IPS DF 4.7 (cell line): ENCODE data around the gene PIK3CB.

Source experiments
- DNase-seq: peaks from one replicate; pipeline ENCODE4 v3.0.0-alpha.2; 2013; ENCODE audit warnings: low spot score; ENCODE audit errors: extremely low read depth

PIK3CB gene

DNA sequence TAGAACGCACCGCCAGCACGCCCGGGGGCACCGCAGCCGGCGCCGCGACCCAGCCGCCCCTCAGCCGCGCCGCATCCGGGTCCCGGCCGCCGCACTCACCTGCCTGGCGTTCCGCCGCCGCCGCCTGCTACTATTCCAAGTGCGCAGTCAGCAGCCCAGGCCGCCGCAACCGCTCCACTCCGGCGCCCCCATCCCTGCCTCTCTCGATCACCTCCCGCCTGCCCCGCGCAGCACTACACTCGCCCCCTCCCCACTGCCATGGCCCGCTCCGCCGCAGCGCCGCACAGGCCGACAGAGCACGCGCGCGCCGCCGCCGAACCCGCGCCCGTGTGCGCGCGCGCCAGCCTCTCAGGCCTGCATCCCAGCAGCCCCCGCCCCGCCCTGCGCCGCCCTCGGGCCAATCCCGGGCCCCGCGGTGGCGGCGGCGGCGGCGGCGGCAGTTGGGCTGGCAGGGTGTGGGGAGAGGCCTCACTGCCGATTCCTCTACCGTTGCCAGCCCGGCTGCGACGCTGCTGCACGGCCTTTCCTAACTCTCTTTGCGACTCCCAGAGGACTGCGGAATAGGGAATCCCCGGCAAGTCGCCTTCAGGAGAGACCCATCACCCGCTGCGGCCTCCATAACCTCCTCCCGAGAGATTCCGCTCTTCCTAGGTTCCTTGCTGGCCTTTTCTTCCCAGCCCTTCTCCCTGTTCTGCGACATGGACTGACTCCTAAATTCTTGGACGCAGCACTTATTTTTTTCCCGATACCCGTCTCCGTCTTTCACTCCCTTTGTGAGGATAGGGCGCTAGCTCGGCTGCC, at the start of gene PIK3CB:
Gene PIK3CB, minus strand, starts transcription at position 333 of the 801 bp plus-strand sequence. CDS start 75,585 bp downstream, outside the sequence.
- no peak for DNase-seq

DNA sequence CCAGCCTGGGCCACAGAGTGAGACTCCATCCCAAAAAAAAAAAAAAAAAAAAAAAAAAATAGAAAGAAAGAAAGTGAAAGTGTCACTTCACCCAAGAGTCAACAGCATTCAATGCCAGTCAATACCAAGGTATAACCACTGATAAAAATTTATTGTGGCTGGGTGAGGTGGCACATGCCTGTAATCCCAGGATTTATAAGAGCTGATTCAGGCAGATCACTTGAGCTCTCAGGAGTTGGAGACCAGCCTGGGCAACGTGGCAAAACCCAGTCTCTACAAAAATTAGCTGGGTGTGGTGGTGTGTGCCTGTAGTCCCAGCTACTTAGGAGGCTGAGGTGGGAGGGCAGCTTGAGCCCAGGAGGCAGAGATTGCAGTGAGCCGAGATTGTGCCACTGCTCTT, 46.5 kb upstream of the PIK3CB start:
- no peak for DNase-seq

DNA sequence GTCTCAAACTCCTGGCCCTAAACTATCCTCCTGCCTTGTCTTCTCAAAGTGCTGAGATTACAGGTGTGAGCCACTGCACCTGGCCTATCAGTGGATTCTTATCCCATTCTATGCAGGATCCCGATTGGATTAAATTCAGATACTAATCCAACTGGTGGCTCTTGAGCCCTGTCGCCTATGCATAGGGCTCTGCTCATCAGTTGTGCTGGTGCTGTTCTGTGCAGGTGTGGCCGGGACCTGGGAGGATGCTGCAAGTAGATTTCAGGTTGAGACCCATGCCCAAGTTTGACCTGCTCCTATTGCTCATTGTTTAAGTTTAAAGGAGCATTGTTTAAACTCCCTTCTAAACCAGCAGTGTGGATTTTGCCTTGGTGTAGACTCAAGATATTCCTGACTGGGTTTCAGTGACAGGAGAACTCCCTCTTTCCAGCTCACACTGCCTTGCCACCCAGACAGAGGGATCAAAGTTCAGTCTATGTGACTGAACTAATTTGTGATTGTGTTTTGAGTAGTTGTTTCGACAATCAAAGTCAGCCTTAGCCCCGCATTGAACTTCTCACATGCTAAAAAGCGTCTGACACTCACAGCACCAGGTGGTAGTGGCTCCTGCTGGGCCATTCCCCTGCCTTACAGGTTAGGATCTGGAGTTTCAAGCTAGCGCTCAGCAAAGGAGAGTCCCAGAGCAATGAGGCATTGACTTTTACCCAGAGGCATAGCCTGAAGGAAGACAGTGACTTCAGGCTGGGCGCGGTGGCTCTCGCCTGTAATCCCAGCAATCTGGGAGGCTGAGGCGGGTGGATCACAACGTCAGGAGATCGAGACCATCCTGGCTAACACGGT, 45.0 kb upstream of the PIK3CB start:
- DNase-seq, result no peak

DNA sequence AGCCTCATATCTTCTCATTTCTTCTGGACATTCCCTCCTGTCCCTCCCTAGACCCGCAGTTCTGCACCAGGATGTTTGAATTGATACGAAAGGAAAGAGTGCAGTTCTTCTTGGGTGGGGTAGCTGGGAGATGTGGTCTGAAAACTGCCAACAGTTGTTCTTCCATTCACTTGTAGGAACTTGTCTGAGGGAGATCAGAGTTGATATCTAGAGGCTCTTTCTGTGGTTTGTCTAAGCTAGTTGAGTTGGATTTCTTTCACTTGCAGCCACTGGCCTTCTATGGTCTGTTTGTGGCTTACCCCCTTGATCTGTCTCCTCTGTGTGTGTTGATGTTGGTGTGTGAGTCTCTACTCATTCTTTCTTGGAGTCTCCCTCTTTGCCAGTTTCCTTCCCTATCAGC, 42.5 kb upstream of the PIK3CB start:
- DNase-seq, result no peak

DNA sequence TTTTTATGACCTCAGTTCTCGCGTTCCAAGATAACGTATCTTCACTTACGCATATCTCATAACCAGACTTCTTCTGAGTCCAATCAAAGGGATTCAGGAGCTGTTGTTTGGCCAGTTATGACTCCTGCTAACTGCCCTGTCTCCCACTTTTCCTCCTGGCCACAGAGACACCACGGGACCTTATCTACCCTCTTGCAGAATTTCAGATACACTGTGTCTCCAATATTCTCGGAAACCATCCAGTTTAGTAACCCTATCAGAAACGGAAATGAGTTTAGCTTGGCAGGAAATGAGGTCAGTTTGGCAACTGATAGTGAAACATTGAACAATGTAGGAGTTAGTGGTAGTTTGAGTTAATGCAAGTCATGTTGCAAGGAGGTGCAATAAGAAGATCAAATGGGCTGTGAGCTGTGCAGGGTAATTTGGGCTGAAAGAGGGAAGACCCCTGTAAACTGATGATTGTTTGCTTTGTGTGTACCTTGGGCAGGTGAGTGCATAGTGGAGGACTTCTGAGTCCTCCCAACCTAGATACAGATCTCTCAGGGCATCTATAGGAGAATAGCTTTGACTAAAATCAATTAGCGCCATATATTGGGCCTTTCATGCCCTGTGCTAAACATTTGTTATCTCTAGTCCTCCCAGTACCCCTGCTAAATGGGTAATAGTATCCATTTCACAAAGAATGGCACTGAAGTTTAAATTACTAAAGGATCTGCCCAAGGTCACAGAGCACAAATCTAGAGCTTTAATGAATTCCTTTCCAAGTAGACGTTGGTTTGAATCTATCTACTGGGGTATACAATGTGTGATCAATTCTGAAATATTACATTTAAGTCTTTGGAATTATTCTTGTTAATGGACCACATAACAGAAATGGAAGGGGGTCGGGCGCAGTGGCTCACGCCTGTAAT, 41.3 kb upstream of the PIK3CB start:
- DNase-seq, result no peak

DNA sequence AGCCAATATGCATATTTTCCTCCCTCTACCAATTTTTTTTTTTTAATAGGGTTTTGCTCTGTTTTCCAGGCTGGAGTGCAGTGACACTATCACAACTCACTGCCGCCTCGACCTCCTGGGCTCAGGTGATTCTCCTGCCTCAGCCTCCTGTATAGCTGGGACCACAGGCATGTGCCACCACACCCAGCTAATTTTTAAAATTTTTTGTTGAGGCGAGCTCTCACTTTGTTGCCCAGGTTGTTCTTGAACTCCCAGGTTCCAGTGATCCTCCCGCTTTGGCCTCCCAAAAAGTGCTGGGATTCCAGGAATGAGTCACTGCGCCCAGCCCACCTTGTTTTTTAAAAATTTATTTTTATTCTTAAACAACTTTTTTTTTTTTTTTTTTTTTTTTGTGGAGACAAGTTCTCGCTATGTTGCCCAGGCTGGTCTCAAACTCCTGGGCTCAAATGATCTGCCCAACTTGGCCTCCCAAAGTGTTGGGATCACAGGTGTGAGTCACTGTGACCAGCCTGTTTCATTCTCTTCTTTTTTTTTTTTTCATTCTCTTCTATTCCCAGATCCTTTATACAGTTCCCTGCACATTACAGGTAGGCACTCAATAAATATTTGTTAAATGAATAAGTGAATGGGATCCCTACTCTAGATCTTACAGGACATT, 40.5 kb upstream of the PIK3CB start:
- DNase-seq, result no peak

DNA sequence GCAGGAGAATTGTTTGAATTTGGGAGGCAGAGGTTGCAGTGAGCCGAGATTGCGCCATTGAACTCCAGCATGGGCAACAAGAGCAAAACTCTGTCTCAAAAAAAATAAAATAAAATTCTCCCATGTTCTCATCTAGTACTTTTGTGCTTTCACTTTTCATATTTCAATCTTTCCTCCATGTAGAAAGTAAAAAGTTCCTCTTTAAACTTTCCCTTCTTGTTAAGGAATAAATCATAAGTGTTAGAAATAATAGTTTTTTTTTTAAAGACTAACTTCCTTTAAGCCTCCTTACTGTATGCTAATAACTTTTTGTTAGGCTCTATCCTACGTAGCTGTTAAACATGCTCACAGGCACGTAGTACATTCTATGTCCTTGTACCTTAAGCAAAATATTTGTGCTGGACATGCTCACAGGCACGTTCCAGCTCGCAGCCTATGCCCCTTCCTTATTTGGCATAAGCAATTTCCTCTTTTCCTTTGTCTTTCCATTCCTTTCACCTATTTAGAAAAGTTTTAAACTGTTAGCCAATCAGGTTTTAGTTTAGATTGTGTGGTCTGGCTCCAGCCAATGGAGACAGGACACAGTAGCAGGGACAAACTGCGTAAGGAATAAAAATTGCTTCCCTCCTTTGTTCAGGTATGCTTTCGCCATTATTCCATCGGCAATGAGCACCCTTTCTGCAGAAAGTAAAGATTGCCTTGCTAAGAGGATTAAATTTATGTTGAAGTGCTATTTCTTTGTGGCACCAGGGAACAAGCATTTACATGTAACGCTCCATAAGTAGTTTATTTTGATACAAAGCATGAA, 38.9 kb upstream of the PIK3CB start:
- DNase-seq, result no peak

DNA sequence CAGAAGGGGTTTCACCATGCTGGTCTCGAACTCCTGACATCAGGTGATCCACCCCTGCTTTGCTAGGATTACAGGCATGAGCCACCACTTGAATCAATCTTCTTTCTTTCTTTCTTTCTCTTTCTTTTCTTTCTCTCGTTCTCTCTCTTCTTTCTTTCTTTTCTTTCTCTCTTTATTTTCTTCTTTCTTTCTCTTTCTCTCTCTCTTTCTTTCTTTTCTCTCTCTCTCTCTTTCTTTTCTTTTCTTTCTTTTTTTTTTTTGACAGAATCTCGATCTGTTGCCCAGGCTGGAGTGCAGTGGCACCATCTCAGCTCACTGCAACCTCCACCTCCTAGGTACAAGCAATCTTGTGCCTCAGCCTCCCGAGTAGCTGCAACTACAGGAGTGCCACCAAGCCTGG, 37.9 kb upstream of the PIK3CB start:
- no peak for DNase-seq

DNA sequence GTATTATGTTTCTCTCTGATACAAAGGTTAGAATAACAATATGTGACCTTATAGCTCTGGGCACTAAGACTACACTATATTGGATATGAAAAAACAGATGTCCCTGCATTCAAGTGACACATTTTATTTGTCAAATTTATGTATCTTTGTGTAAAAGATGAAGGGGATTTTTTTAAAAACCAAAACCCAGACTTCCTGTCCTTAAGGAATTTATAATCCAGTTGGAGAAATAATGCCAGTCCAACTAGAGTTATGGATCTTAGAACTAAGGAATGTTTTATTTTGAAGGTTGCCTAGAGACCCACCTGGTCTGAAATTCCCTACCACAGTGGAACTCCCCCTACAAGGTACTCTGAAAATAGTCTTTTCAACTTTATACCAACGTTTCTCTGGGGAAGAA, 33.3 kb upstream of the PIK3CB start:
- DNase-seq, result no peak

DNA sequence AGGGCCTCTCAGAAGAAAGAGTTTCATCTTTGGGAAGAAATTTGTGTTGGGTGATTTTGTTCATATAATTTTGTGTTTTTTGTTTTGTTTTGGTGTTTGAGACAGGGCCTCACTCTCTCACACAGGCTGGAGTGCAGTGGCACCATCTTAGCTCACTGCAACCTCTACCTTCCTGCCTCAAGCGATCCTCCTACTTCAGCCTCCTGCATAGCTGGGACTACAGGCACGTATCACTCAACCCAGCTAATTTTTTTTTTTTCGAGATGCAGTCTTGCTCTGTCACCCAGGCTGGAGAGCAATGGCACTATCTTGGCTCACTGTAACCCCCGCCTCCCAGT, 29.0 kb upstream of the PIK3CB start:
- DNase-seq, result no peak

DNA sequence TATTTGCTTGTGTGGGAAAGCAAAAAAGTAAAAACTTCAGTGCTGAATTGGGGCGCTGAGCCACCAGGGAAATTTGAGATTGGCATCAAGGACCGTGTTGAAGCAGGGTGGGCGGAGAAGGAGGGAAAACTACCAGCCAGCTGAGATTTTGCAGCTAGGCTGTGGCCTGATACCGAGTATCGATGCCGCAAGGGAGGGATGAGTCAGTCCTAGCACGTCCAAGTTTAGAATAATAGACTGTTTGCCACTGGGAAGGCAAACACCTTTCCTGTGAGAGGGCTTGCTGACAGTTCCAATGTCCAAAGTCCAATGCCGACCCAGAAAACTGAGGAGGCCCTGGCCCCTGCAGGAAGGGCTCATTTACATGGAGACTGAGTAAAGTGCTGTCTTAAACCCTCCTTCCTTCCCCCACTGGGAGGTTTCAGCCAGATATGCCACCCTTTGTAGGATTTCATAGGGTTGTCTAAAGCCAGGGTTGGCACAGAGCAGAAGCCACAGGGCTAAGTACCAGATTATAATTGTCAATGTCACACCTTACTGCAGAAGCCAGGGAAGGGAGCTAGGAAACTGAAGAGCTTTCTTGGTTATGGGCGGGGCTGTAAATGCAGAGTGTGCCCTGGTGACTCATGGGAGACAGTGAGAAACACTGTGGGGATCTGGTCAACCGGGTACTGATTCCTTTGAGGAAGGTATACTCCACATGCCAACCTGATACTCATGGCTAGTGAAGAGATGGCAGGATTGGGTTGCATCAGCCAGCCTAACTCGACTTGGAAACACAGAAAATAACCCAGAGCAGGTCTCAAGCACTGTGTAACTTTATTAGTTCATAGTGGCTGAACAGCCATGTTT, 28.4 kb upstream of the PIK3CB start:
- no peak for DNase-seq

DNA sequence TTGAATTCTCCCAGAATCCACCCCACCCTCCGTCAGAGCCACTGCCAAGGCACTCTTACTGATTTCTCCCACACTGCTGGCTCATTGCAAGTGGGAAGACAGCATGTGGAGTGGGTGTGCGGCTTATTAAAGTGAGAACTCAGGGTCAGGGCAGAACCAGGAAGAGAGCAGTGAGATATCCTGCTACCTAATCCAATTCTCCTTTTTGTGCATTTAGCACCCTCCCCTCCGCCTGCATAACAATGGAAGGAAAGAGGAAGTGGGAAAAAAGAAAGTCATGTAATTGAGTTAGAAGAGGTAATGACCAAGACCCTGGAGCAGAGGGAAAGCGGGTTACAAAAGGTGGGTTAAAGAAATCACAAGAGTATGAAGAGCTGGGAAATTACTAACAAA, 27.8 kb upstream of the PIK3CB start:
- no peak for DNase-seq

DNA sequence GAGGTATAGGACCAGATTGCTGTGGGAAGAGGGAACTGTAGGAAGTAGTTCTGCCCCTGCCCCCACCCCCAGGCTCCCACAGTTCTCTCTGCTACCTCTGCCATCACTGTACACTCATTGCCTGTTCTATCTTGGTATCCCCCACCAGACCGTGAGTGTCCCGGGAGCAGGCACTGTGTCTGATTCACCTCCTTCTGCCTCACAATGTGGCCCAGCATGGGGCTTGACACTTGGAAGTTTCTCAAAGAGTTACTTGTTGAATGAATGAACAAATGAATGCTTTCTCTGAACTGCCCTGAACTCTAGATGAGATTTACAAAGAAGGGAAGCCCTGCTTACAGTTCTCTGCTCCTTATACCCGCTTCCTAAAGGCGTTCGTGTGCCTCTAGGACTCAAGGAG, 27.1 kb upstream of the PIK3CB start:
- DNase-seq, result no peak

DNA sequence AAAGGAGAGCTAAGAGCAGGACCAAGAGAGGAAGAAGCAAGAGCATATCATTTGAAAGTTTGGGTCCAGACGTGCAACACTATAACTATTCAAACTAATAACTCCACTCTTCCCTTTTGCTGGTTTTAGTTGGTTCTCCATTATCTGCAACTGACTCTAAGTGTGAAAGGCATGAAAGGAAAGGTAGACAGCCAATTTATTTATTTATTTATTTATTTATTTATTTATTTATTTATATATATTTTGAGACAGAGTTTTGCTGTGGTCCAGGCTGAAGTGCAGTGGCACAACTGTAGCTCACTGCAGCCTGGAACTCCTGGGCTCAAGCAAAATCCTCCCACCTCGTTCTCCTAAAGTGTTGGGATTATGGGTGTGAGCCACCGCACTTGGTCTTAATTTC, 22.1 kb upstream of the PIK3CB start:
- no peak for DNase-seq

DNA sequence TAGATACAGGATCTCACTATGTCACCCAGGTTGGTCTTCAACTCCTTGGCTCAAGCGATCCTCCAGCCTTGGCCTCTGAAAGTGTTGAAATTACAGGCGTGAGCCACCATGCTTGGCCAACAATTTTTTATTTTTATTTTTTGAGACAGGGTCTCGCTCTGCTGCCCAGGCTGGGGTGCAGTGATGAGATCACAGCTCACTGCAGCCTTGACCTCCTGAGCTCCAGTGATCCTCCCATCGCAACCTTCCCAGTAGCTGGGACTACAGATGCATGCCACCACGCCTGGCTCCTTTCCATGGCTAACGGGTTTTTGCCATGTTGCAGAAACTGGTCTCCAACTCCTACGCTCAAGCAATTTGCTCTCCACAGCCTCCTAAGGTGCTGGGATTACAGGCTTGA, 20.2 kb upstream of the PIK3CB start:
- DNase-seq, result no peak

DNA sequence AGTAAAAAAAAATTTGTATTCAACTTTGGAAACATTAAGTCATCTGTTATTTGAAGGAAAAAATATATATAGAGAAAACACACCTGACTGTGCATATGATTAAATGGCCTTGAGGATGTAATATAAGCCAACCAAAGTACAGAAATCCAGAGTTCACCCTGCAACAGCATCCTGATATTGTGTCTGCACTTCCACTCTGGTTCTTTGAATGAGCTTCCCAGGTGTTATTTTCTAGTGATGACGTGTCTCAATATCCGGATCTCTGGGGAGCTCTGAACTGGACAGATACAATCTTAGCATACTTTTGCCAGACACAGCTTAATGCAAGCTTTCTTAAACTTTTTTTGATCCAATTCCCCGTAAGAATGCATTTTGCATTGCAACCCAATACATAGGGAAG, 19.5 kb upstream of the PIK3CB start:
- no peak for DNase-seq

DNA sequence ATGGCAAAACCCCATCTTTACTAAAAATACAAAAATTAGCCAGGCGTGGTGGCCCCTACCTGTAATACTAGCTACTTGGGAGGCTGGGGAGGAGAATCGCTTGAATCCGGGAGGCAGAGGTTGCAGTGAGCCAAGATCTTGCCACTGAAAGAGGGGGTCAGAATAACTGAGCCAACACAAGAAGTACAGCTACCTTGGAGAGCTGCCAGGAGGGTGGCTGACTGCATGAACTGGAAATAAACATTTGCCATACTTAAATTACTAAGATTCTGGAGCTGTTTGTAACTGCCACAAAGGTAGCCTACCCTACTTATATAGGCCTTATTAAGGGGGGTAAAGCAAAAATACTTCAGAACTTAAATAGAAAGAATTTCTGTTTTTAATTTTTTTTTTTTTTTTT, 15.4 kb upstream of the PIK3CB start:
- no peak for DNase-seq

DNA sequence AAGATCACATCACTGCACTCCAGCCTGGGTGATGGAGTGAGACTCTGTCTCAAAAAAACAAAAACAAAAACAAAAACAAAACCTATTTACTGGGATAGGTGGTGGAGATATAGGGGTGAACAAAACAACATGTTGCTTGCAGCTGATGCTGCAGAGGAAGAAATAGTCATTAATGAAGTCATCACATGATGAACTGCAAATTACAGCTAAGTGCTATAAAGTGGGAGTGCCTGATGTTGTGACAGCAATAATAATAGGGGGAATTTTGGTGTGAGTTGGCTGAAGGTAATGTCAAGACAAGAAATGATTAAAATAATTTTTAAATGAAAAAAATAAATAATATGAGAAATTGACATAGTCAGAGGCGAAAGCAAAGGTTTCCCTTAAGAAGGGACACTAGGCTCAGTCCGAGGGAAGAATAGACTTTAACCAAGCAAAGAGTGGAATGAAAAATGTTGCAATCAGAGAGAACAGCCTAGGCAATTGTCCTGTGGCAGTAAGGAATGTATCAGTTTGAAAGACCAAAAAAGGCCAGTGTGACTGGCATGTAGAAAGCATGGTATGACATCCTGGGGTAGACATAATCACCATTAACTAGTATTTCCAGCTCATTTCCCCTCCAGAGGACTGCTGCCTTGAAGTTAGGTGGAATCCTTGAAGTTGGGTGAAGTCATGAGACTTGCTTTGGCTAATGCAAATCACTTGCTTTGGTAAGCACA, 14.7 kb upstream of the PIK3CB start:
- no peak for DNase-seq

DNA sequence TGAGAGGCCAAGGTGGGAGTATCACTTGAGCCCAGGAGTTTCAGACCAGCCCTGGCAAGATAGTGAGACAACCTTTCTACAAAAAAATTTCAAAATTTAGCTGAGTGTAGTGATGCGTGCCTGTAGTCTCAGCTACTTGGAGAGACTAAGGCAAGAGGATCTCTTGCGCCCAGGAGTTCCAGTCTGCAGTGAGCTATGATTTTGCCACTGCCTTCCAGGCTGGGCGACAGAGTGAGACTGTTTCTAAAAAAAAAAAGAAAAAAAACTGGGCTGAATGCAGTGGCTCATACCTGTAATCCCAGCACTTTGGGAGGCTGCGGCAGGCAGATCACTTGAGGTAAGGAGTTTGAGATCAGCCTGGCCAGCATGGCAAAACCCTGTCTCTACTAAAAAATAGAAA, 14.0 kb upstream of the PIK3CB start:
- no peak for DNase-seq
